ENCODE measurements around the gene ZNF618. TPM values are rescaled to one million over a fixed set of nuclear protein-coding genes. Genes with fewer than 3 reads are reported as not detected.

ZNF618 gene
- total RNA-seq, 2 donors from 2014 or later = 11.9 to 17.1 TPM

DNA sequence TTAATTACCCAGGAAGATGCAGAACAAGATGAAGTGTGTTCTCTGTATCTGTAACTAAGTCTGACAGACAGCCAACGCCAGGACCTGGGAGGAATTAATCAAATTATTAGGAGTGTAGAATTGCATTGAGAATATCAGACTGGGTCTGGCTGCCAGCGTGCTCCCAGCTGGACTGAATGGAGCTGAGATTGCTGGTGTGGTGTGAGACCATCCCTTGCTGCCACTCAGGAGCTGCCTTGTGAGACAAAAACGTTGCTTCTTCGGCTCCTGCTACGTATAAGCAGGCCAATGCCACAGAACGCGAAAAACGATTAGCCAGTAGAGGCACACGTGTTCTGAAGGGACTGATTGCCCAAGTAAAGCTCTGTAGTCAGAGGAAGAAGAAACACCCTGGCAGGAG is 135.2 kb downstream of the ZNF618 start:
- H3K27me3 ChIP-seq = no peaks in the 10 kb centered on the region
- H3K4me3 ChIP-seq = no peak overlapping the region
- TF ChIP-seq POLR2A (IDR thresholded peaks at IDR 0.05) = no peak
- TF ChIP-seq, protein P1, sequence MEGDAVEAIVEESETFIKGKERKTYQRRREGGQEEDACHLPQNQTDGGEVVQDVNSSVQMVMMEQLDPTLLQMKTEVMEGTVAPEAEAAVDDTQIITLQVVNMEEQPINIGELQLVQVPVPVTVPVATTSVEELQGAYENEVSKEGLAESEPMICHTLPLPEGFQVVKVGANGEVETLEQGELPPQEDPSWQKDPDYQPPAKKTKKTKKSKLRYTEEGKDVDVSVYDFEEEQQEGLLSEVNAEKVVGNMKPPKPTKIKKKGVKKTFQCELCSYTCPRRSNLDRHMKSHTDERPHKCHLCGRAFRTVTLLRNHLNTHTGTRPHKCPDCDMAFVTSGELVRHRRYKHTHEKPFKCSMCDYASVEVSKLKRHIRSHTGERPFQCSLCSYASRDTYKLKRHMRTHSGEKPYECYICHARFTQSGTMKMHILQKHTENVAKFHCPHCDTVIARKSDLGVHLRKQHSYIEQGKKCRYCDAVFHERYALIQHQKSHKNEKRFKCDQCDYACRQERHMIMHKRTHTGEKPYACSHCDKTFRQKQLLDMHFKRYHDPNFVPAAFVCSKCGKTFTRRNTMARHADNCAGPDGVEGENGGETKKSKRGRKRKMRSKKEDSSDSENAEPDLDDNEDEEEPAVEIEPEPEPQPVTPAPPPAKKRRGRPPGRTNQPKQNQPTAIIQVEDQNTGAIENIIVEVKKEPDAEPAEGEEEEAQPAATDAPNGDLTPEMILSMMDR (IDR thresholded peaks at IDR 0.05) = no peak
- H3K9me3 ChIP-seq = no peaks in the 10 kb centered on the region
- peak; percentile 0 to 3 (median 2) for DNase-seq
- 93 to 94% methylated on average over 9 of the region's 9 CpGs for WGBS, 2 donors
- peaks cover 0 to 2% of the 10 kb centered on the region in 2 donors for H3K36me3 ChIP-seq (replicated peaks in 1 of 2; ENCODE audit: insufficient read depth in 1 of 2, low read depth in 2 of 2)
- H3K27ac ChIP-seq = no peak overlapping the region
- no peaks in the 10 kb centered on the region for H3K4me1 ChIP-seq
- ATAC-seq = no peak
- intact Hi-C loops (cut with DNase I) = no loop called here

GRCh38 chr9:114012126-114012525 is 136.0 kb downstream of the ZNF618 start:
- ATAC-seq = no peak
- DNase-seq = peak in 1 of 4 donors; percentile 2
- 73 to 89% methylated on average over 2 of the region's 2 CpGs for WGBS, 2 donors

DNA sequence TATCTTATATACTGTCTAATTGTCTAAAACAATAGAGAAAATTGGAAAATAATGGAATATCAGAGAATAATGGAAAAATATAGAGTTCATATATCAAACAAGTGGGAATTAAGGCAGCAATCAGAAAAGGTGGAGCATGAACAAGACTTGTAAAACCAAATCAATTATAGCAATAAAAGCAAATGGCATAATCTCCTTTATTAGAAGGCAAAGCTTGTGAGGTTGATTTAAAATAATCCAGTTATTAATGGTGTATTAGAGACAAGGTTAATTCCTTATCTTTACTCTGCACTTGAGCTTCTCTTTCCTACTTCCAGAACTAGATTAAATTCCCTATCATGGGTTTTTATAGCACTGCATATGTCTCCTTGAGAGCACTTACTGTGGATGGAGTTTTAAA is 137.9 kb downstream of the ZNF618 start:
- Histone ChIP-seq H3K4me1 (no peaks in the 10 kb centered on the region), H3K27me3 (no peaks in the 10 kb centered on the region), H3K27ac (no peak overlapping the region), H3K9me3 (no peaks in the 10 kb centered on the region), H3K4me3 (no peak overlapping the region), H3K36me3 (replicated peaks in 1 of 2; ENCODE audit: insufficient read depth in 1 of 2, low read depth in 2 of 2) (peaks cover 0 to 3% of the 10 kb centered on the region in 2 donors)
- no peak for ATAC-seq
- DNase-seq = no peak
- intact Hi-C loops (cut with DNase I) = no loop called here
- TF ChIP-seq, protein P1 (IDR thresholded peaks at IDR 0.05) = no peak
- no peak for TF ChIP-seq POLR2A (IDR thresholded peaks at IDR 0.05)

More at GRCh38 chr9:114012126-114012525, 136.0 kb downstream of the ZNF618 start:
- no peak overlapping the region for H3K4me3 ChIP-seq
- TF ChIP-seq, protein P1 (IDR thresholded peaks at IDR 0.05) = no peak
- TF ChIP-seq POLR2A (IDR thresholded peaks at IDR 0.05) = no peak
- no peaks in the 10 kb centered on the region for H3K4me1 ChIP-seq
- no peak overlapping the region for H3K27ac ChIP-seq
- intact Hi-C loops (cut with DNase I) = no loop called here
- H3K9me3 ChIP-seq = no peaks in the 10 kb centered on the region
- peaks cover 0 to 3% of the 10 kb centered on the region in 2 donors for H3K36me3 ChIP-seq (replicated peaks in 1 of 2; ENCODE audit: insufficient read depth in 1 of 2, low read depth in 2 of 2)
- H3K27me3 ChIP-seq = no peaks in the 10 kb centered on the region

DNA sequence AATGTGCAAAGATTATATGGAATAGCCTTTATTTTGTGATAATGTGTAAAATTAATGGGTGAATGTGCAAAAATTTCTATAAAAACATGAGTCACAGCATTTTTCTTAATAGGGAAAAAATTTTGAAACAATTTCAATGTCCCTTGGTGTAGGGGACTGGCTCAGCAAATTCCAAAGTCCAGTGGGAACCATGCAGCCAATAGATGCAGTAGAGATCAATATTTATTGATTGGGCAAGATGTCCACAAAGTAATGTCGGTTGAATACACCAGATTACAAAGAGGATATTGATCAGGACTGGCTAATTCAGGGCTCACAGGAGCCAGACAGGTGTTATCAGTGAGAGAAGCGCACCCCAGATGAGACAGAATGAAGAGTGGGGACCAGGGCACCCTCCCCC is 139.5 kb downstream of the ZNF618 start:
- intact Hi-C loops (cut with DNase I) = no loop called here
- no peaks in the 10 kb centered on the region for H3K4me1 ChIP-seq
- DNase-seq = no peak
- H3K27ac ChIP-seq = no peak overlapping the region
- H3K9me3 ChIP-seq = no peaks in the 10 kb centered on the region
- TF ChIP-seq, protein P1 (IDR thresholded peaks at IDR 0.05) = no peak
- no peak for TF ChIP-seq POLR2A (IDR thresholded peaks at IDR 0.05)
- no peak for ATAC-seq
- H3K4me3 ChIP-seq = no peak overlapping the region
- H3K36me3 ChIP-seq (replicated peaks in 1 of 2; ENCODE audit: insufficient read depth in 1 of 2, low read depth in 2 of 2) = peaks cover 0 to 3% of the 10 kb centered on the region in 2 donors
- WGBS, 2 donors = 51 to 67% methylated on average over 2 of the region's 2 CpGs
- H3K27me3 ChIP-seq = no peaks in the 10 kb centered on the region

DNA sequence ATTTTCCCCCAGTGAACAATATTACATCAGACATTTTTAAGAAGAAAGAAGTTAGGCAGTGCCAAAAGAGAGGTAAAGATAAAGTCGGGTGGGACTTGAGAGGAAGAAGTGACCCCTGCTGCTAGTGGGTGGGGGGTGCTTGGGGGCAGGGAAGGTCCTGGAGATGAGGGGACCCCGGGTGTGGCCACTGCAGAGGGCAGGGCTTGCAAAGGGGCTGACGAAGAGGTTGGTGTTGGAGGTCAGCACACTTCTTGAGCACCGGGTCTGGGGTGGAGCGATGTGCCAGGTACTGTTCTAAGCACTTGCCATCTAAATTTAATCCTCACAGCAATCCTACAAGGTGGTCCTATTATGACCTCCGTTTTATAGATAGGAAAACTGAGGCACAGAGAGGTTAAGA is 140.0 kb downstream of the ZNF618 start:
- no peaks in the 10 kb centered on the region for H3K9me3 ChIP-seq
- intact Hi-C loops (cut with DNase I) = no loop called here
- DNase-seq = peak in 2 of 4 donors; percentile 3 to 5
- WGBS, 2 donors = 82 to 84% methylated on average over 6 of the region's 6 CpGs
- no peak for ATAC-seq
- peaks cover 0 to 3% of the 10 kb centered on the region in 2 donors for H3K36me3 ChIP-seq (replicated peaks in 1 of 2; ENCODE audit: insufficient read depth in 1 of 2, low read depth in 2 of 2)
- no peaks in the 10 kb centered on the region for H3K27me3 ChIP-seq
- H3K4me1 ChIP-seq = no peaks in the 10 kb centered on the region
- no peak overlapping the region for H3K4me3 ChIP-seq
- TF ChIP-seq, protein P1 (IDR thresholded peaks at IDR 0.05) = no peak
- no peak for TF ChIP-seq POLR2A (IDR thresholded peaks at IDR 0.05)
- no peak overlapping the region for H3K27ac ChIP-seq
